Measurements from ENCODE around the gene DAPK1. TPM values are rescaled to one million over a fixed set of nuclear protein-coding genes. Genes with fewer than 3 reads are reported as not detected.

The DAPK1 gene
- total RNA-seq, 1 donor from 2014 or later, result 35.1 TPM

DNA sequence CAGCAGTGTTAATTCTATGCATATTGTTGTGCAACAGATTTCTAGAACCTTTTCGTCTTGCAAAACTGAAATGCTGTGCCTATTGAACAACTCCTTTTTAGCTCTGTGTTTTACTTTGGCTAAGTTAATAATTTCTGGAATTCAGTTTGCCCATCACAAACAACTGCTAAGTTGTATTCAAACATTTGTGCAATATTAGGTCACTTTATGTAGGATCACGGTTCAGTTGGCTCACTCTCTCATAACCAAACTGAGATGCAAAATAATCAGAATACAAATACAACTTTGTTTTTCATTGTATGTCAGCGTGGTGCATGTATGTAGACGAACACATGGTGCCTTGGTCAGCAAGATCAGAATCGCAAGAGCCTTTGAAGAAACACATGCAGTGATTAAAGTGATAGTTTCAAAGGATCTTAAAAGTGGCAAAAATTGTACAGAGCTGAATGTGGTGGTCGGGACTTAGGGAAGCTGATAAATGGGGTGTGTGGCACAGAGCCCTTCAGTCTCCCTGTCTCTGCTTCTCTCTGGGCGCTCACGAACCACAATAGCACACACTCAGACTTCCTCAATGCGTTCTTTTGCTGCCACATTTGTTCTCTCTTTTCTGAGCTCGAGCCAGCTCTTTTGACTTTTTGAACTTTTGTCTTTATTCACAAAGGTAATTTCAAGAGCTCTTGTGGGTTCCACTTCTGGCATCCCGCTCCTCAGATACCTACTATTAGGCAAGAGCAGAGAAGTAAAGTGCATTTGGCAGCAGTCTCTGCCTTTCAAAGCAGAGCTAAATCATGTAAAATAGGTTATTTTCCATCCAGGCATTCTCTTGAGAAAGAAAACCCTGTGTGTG, 115.8 kb downstream of the DAPK1 start:
- no peak for DNase-seq (ENCODE audit: low read depth)
- Mint-ChIP-seq H3K4me3 (ENCODE audit: unreplicated experiment) (no peak overlapping the region), H3K27me3 (ENCODE audit: low read depth, unreplicated experiment) (no peaks in the 10 kb centered on the region), H3K4me1 (ENCODE audit: low read depth, unreplicated experiment) (peaks cover 12% of the 10 kb centered on the region), H3K36me3 (ENCODE audit: low read depth, unreplicated experiment) (peaks cover 20% of the 10 kb centered on the region), H3K9me3 (ENCODE audit: unreplicated experiment) (no peaks in the 10 kb centered on the region), H3K27ac (ENCODE audit: unreplicated experiment) (no peak overlapping the region)
- no peak for FAIRE-seq
- TF ChIP-seq, protein P1, sequence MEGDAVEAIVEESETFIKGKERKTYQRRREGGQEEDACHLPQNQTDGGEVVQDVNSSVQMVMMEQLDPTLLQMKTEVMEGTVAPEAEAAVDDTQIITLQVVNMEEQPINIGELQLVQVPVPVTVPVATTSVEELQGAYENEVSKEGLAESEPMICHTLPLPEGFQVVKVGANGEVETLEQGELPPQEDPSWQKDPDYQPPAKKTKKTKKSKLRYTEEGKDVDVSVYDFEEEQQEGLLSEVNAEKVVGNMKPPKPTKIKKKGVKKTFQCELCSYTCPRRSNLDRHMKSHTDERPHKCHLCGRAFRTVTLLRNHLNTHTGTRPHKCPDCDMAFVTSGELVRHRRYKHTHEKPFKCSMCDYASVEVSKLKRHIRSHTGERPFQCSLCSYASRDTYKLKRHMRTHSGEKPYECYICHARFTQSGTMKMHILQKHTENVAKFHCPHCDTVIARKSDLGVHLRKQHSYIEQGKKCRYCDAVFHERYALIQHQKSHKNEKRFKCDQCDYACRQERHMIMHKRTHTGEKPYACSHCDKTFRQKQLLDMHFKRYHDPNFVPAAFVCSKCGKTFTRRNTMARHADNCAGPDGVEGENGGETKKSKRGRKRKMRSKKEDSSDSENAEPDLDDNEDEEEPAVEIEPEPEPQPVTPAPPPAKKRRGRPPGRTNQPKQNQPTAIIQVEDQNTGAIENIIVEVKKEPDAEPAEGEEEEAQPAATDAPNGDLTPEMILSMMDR (IDR thresholded peaks at IDR 0.05; ENCODE audit: insufficient read depth, low read depth, low read length), result no peak
- TF ChIP-seq EZH2 (IDR thresholded peaks at IDR 0.05; ENCODE audit: insufficient read depth, low read length), result no peak
- Histone ChIP-seq H3K9ac (ENCODE audit: low read length) (no peak overlapping the region), H3K36me3 (ENCODE audit: insufficient read depth, low read length) (no peaks in the 10 kb centered on the region), H3K79me2 (ENCODE audit: insufficient read depth, low read length) (no peaks in the 10 kb centered on the region), H2AFZ (ENCODE audit: low read depth, low read length) (no peak overlapping the region), H3K4me2 (ENCODE audit: low read length) (no peak overlapping the region), H3K9me3 (ENCODE audit: insufficient read depth, low read depth, low read length) (no peaks in the 10 kb centered on the region), H3K27me3 (ENCODE audit: insufficient read depth, low read length) (no peaks in the 10 kb centered on the region), H4K20me1 (ENCODE audit: insufficient read depth, low read length) (no peaks in the 10 kb centered on the region), H3K4me1 (ENCODE audit: insufficient read depth, low read length) (peaks cover 5% of the 10 kb centered on the region), H3K27ac (ENCODE audit: low read depth, low read length) (no peak overlapping the region), H3K4me3 (ENCODE audit: insufficient read depth, low read depth, low read length) (no peak overlapping the region)

DNA sequence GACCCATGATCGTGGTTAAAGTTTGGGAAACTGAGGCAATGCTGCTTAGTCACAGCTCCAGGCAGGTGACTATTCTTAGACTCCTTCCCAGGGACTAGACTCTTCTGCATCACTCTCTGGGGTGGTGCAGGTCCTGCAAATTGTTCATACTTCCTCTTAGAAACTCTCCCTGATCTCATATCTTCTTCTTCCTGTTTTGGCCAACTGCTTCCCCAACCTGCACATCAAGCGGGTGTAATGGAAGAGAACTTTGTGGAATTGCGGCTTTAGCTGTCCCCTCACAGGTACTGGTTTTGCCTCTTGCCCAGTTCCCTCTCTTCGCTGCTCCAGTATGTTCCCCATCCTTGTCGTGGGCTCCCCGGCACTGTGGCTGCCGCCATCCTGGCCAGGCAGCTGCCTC, 116.7 kb downstream of the DAPK1 start:
- DNase-seq (ENCODE audit: low read depth) (no peak), FAIRE-seq (no peak)
- Mint-ChIP-seq H3K27ac (ENCODE audit: unreplicated experiment) (no peak overlapping the region), H3K4me3 (ENCODE audit: unreplicated experiment) (no peak overlapping the region), H3K36me3 (ENCODE audit: low read depth, unreplicated experiment) (peaks cover 18% of the 10 kb centered on the region), H3K27me3 (ENCODE audit: low read depth, unreplicated experiment) (no peaks in the 10 kb centered on the region), H3K9me3 (ENCODE audit: unreplicated experiment) (no peaks in the 10 kb centered on the region), H3K4me1 (ENCODE audit: low read depth, unreplicated experiment) (peaks cover 12% of the 10 kb centered on the region)
- Histone ChIP-seq H3K9ac (ENCODE audit: low read length) (no peak overlapping the region), H3K4me3 (ENCODE audit: insufficient read depth, low read depth, low read length) (no peak overlapping the region), H3K27ac (ENCODE audit: low read depth, low read length) (no peak overlapping the region), H3K9me3 (ENCODE audit: insufficient read depth, low read depth, low read length) (no peaks in the 10 kb centered on the region), H2AFZ (ENCODE audit: low read depth, low read length) (no peak overlapping the region), H4K20me1 (ENCODE audit: insufficient read depth, low read length) (no peaks in the 10 kb centered on the region), H3K27me3 (ENCODE audit: insufficient read depth, low read length) (no peaks in the 10 kb centered on the region), H3K4me1 (ENCODE audit: insufficient read depth, low read length) (peaks cover 5% of the 10 kb centered on the region), H3K4me2 (ENCODE audit: low read length) (no peak overlapping the region), H3K36me3 (ENCODE audit: insufficient read depth, low read length) (no peaks in the 10 kb centered on the region), H3K79me2 (ENCODE audit: insufficient read depth, low read length) (no peaks in the 10 kb centered on the region)
- TF ChIP-seq EZH2 (IDR thresholded peaks at IDR 0.05; ENCODE audit: insufficient read depth, low read length), result no peak
- TF ChIP-seq, protein P1 (IDR thresholded peaks at IDR 0.05; ENCODE audit: insufficient read depth, low read depth, low read length), result no peak

DNA sequence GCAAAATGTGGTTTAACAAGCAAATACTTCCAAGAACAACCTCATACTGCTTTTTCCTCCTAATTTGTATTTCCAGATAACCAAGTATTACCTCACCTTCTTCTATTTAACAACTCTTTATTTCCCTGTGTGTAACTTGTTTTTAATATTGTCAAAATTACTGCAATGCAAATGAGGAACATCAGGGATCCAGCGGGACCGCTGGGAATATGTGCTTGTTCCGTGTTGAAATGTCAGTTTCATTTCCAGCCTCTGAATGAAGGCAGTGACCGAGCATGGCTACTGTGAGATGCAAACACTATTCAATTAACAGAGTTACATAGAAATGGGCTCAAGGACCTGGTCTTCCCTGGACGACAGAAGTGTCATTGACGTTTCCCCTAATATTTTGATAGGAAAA, 117.5 kb downstream of the DAPK1 start:
- peaks cover 5% of the 10 kb centered on the region for H3K4me1 ChIP-seq (ENCODE audit: insufficient read depth, low read length)
- FAIRE-seq, result no peak
- Mint-ChIP-seq H3K27ac (ENCODE audit: unreplicated experiment) (no peak overlapping the region), H3K4me1 (ENCODE audit: low read depth, unreplicated experiment) (peaks cover 12% of the 10 kb centered on the region), H3K27me3 (ENCODE audit: low read depth, unreplicated experiment) (no peaks in the 10 kb centered on the region), H3K4me3 (ENCODE audit: unreplicated experiment) (no peak overlapping the region), H3K36me3 (ENCODE audit: low read depth, unreplicated experiment) (peaks cover 20% of the 10 kb centered on the region), H3K9me3 (ENCODE audit: unreplicated experiment) (no peaks in the 10 kb centered on the region)
- H2AFZ ChIP-seq (ENCODE audit: low read depth, low read length), result no peak overlapping the region
- no peaks in the 10 kb centered on the region for H3K9me3 ChIP-seq (ENCODE audit: insufficient read depth, low read depth, low read length)
- DNase-seq (ENCODE audit: low read depth), result no peak
- H3K36me3 ChIP-seq (ENCODE audit: insufficient read depth, low read length), result no peaks in the 10 kb centered on the region
- TF ChIP-seq EZH2 (IDR thresholded peaks at IDR 0.05; ENCODE audit: insufficient read depth, low read length), result no peak
- TF ChIP-seq, protein P1 (IDR thresholded peaks at IDR 0.05; ENCODE audit: insufficient read depth, low read depth, low read length), result no peak
- H3K27ac ChIP-seq (ENCODE audit: low read depth, low read length), result no peak overlapping the region
- no peaks in the 10 kb centered on the region for H3K79me2 ChIP-seq (ENCODE audit: insufficient read depth, low read length)
- H3K4me3 ChIP-seq (ENCODE audit: insufficient read depth, low read depth, low read length), result no peak overlapping the region
- no peaks in the 10 kb centered on the region for H3K27me3 ChIP-seq (ENCODE audit: insufficient read depth, low read length)
- no peak overlapping the region for H3K4me2 ChIP-seq (ENCODE audit: low read length)
- no peak overlapping the region for H3K9ac ChIP-seq (ENCODE audit: low read length)
- no peaks in the 10 kb centered on the region for H4K20me1 ChIP-seq (ENCODE audit: insufficient read depth, low read length)
